OCI-LY1 (cell line): Measurements from ENCODE around the gene INTS14.
"Not testable (repeated sequence)": the region's sequence is repeated elsewhere in the genome, so short reads cannot be mapped to it uniquely, and the experiment has no call there.

Experiments
- H2AFZ ChIP-seq: fragments of 200-600 bp; sonication (generic), shearing (Covaris generic); 2 replicates; pipeline ENCODE4 v1.6.0; 2014; ENCODE audit warnings: antibody characterized with exemption, mild to moderate bottlenecking, low read length
- H3F3A ChIP-seq: fragments of 200-600 bp; sonication (generic), shearing (Covaris generic); 2 replicates; pipeline ENCODE4 v1.6.0; 2014; ENCODE audit warnings: mild to moderate bottlenecking, antibody characterized with exemption, low read length, moderate library complexity; ENCODE audit not compliant: insufficient read depth
- H3K27ac ChIP-seq: fragments of 200-600 bp; sonication (generic); 2 replicates; pipeline ENCODE4 v1.5.1; 2014; ENCODE audit warnings: low read length, mixed run types, mild to moderate bottlenecking, low read depth; ENCODE audit not compliant: poor library complexity, severe bottlenecking
- H3K27me3 ChIP-seq: fragments of 200-600 bp; sonication (generic); 2 replicates; pipeline ENCODE4 v1.6.0; 2014; ENCODE audit warnings: antibody characterized with exemption, mild to moderate bottlenecking, low read length, moderate library complexity; ENCODE audit not compliant: insufficient read depth
- H3K36me3 ChIP-seq: fragments of 200-600 bp; sonication (generic); 2 replicates; pipeline ENCODE4 v1.6.1; 2014; ENCODE audit warnings: mild to moderate bottlenecking, antibody characterized with exemption, low read length, moderate library complexity, mixed read lengths; ENCODE audit not compliant: insufficient read depth
- H3K4me1 ChIP-seq: fragments of 200-600 bp; sonication (generic); 2 replicates; pipeline ENCODE4 v1.5.1; 2014; ENCODE audit warnings: mild to moderate bottlenecking, low read length, moderate library complexity; ENCODE audit not compliant: insufficient read depth, severe bottlenecking
- H3K4me2 ChIP-seq: fragments of 200-600 bp; sonication (generic), shearing (Covaris generic); 2 replicates; pipeline ENCODE4 v1.6.1; 2014; ENCODE audit warnings: low read length
- H3K4me3 ChIP-seq: fragments of 200-600 bp; sonication (generic); 2 replicates; pipeline ENCODE4 v1.5.1; 2014; ENCODE audit warnings: low read length, low read depth, mild to moderate bottlenecking, mixed read lengths; ENCODE audit not compliant: poor library complexity, severe bottlenecking
- H3K79me2 ChIP-seq: fragments of 200-600 bp; shearing (Covaris generic); 2 replicates; pipeline ENCODE4 v1.6.1; 2016; ENCODE audit warnings: mixed run types, low read length, mixed read lengths; ENCODE audit not compliant: insufficient read depth
- H3K9ac ChIP-seq: fragments of 200-600 bp; sonication (generic), shearing (Covaris generic); 2 replicates; pipeline ENCODE4 v1.6.1; 2014; ENCODE audit warnings: mild to moderate bottlenecking, low read length, mixed read lengths
- H3K9me2 ChIP-seq: fragments of 200-600 bp; sonication (generic), shearing (Covaris generic); 2 replicates; pipeline ENCODE4 v1.6.1; 2014; ENCODE audit warnings: low read depth, mild to moderate bottlenecking, low read length, mixed read lengths
- H3K9me3 ChIP-seq: fragments of 200-600 bp; shearing (Covaris generic); 2 replicates; pipeline ENCODE4 v1.6.1; 2014; ENCODE audit warnings: low read length, mixed read lengths
- H4K20me1 ChIP-seq: fragments of 200-600 bp; sonication (generic), shearing (Covaris generic); 2 replicates; pipeline ENCODE4 v1.6.0; 2016; ENCODE audit warnings: mild to moderate bottlenecking, low read length; ENCODE audit not compliant: insufficient read depth
- CTCF ChIP-seq: fragments of 200-600 bp; sonication (generic), shearing (Covaris generic); IDR thresholded peaks from 2 replicates; pipeline ENCODE4 v1.5.1; 2017; ENCODE audit warnings: mild to moderate bottlenecking, antibody characterized with exemption, low read length, moderate library complexity, mixed read lengths
- EZH2 ChIP-seq: fragments of 200-600 bp; sonication (generic), shearing (Covaris generic); IDR thresholded peaks from 2 replicates; pipeline ENCODE4 v1.8.0; 2017; ENCODE audit warnings: borderline replicate concordance, mixed run types, mild to moderate bottlenecking, antibody characterized with exemption, low read length, moderate library complexity, mixed read lengths

INTS14 gene

GRCh38 chr15:65558336-65558735, 52.6 kb downstream of the INTS14 start:
- Histone ChIP-seq H4K20me1 (no peaks in the 10 kb centered on the region), H2AFZ (no peak overlapping the region), H3K4me3 (no peak overlapping the region), H3K27me3 (no peaks in the 10 kb centered on the region), H3K79me2 (no peaks in the 10 kb centered on the region), H3K4me1 (no peaks in the 10 kb centered on the region), H3K9ac (no peak overlapping the region), H3K27ac (no peak overlapping the region), H3K9me2 (no peaks in the 10 kb centered on the region), H3K4me2 (no peak overlapping the region), H3F3A (no peaks in the 10 kb centered on the region; the same call in 1 of the 2 replicates), H3K9me3 (no peaks in the 10 kb centered on the region), H3K36me3 (peaks cover 97% of the 10 kb centered on the region)
- TF ChIP-seq EZH2 (no peak), CTCF (no peak)

GRCh38 chr15:65556622-65557021, 54.3 kb downstream of the INTS14 start:
- no peaks in the 10 kb centered on the region for H4K20me1 ChIP-seq

GRCh38 chr15:65553691-65554090, 57.2 kb downstream of the INTS14 start:
- Histone ChIP-seq H3K9me3 (no peaks in the 10 kb centered on the region), H3K27ac (no peak overlapping the region), H3K4me3 (no peak overlapping the region), H4K20me1 (no peaks in the 10 kb centered on the region), H3K4me1 (no peaks in the 10 kb centered on the region), H3K9ac (no peak overlapping the region), H3K79me2 (peaks cover 16% of the 10 kb centered on the region), H3K4me2 (no peak overlapping the region), H3F3A (no peaks in the 10 kb centered on the region; the same call in 1 of the 2 replicates), H3K9me2 (no peaks in the 10 kb centered on the region), H3K27me3 (no peaks in the 10 kb centered on the region), H3K36me3 (peaks cover 63% of the 10 kb centered on the region), H2AFZ (no peak overlapping the region)
- TF ChIP-seq EZH2 (no peak), CTCF (no peak)

More at GRCh38 chr15:65556622-65557021, 54.3 kb downstream of the INTS14 start:
- H3K4me2 ChIP-seq, result no peak overlapping the region
- H3K9ac ChIP-seq, result no peak overlapping the region
- H3K27me3 ChIP-seq, result no peaks in the 10 kb centered on the region
- H3K4me3 ChIP-seq, result no peak overlapping the region
- H3K9me2 ChIP-seq, result no peaks in the 10 kb centered on the region
- H3K9me3 ChIP-seq, result no peaks in the 10 kb centered on the region
- H2AFZ ChIP-seq, result no peak overlapping the region
- no peaks in the 10 kb centered on the region; the same call in 1 of the 2 replicates for H3F3A ChIP-seq
- TF ChIP-seq EZH2, result no peak
- no peaks in the 10 kb centered on the region for H3K79me2 ChIP-seq
- peaks cover 86% of the 10 kb centered on the region for H3K36me3 ChIP-seq
- no peak overlapping the region for H3K27ac ChIP-seq
- no peaks in the 10 kb centered on the region for H3K4me1 ChIP-seq

GRCh38 chr15:65552851-65553250, 58.1 kb downstream of the INTS14 start:
- Histone ChIP-seq H3K36me3 (peaks cover 54% of the 10 kb centered on the region), H3K79me2 (peaks cover 23% of the 10 kb centered on the region)
- not testable (repeated sequence) for H2AFZ ChIP-seq, H3K9me2 ChIP-seq, H3K4me1 ChIP-seq, H3K4me3 ChIP-seq, H3K27me3 ChIP-seq, H4K20me1 ChIP-seq, H3F3A ChIP-seq, H3K9ac ChIP-seq, H3K27ac ChIP-seq, H3K9me3 ChIP-seq, H3K4me2 ChIP-seq
